DMS 273 (cell line): ENCODE measurements around the gene OR2B6.
A peak's percentile ranks its signal among the peaks of the same experiment; 100 is the strongest.
"Not testable (repeated sequence)": the region's sequence is repeated elsewhere in the genome, so short reads cannot be mapped to it uniquely, and the experiment has no call there.

Experiments
- DNase-seq: peaks from one replicate; lab custom pipeline; 2025; ENCODE audit not compliant: unreplicated experiment; lab: John Stamatoyannopoulos, UW

OR2B6 gene

GRCh38 chr6:27956941-27957340, at the start of gene OR2B6:
Gene OR2B6, plus strand, starts transcription at chr6:27957241. Its CDS starts 0 bp downstream, at chr6:27957241.
- DNase-seq = no peak

DNA sequence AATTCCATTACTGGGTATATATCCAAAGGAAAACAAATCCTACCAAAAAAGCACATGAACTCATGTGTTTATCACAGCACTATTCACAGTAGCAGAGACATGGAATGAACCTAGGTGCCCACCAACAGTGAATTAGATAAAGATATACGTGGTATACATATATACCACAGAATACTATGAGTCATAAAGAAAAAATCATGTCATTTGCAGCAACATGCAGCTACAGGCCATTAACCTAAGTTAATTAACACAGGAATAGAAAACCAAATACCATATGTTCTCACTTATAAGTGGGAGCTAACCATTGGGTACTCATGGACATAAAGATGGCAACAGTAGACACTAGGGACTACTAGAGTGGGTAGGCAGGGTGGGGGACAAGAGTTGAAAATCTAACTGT, 49.0 kb upstream of the OR2B6 start:
- no peak for DNase-seq

- DNase-seq = no peak
Measured at GRCh38 chr6:27911956-27912446, 45.0 kb upstream of the OR2B6 start, which contains the start of gene OR2B2. Gene OR2B2, minus strand, starts transcription at chr6:27912396. Its CDS starts 77 bp downstream, at chr6:27912319.

- peak; percentile 4 for DNase-seq
Measured at GRCh38 chr6:27922949-27923348, 34.1 kb upstream of the OR2B6 start.

- DNase-seq = no peak
Measured at GRCh38 chr6:27924179-27924578, 32.9 kb upstream of the OR2B6 start.

DNA sequence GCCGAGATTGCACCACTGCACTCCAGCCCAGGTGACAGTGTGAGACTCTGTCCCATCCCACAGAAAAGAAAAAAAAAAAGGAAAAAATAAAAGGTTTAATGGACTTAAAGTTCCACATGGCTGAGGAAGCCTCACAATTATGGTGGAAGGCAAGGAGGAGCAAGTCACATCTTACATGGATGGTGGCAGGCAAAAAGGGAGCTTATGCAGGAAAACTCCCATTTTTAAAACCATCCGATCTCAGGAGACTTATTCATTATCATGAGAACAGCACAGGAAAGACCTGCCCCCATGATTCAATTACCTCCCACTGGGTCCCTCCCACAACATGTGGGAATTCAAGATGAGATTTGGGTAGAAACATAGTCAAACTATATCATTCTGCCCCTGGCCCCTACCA, 29.0 kb upstream of the OR2B6 start:
- DNase-seq = not testable (repeated sequence)

DNA sequence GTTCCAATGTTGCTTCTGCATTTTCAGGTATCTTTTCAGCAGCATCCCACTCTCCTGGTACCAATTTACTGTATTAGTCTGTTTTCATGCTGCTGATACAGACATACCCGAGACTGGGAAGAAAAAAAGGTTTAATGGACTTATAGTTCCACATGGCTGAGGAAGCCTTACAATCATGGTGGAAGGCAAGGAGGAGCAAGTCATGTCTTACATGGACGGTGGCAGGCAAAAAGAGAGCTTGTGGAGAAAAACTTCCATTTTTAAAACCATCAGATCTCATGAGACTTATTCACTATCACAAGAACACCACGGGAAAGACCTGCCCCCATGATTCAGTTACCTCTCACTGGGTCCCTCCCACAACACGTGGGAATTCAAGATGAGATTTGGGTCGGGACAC, 27.1 kb upstream of the OR2B6 start:
- not testable (repeated sequence) for DNase-seq

GRCh38 chr6:27931209-27931608, 25.8 kb upstream of the OR2B6 start:
- no peak for DNase-seq

DNA sequence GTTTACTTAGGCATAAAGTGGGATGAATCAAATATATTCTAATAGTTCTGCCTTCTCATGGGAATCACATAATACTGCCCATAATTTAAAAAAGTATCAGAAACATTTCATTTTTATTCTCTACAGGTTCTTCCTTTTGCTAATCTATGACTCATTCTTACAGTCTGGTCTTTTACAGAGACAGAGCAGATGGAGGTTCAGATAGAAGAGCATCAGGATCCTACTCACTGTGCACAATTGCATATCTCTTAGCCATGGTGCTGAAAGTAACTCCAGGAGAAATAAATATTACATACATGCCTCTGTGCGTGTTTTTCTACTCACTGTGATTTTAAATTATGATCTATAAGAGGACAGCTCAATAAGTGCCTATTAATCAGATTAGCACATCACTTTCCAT, 16.3 kb upstream of the OR2B6 start:
- DNase-seq = peak; percentile 2

DNA sequence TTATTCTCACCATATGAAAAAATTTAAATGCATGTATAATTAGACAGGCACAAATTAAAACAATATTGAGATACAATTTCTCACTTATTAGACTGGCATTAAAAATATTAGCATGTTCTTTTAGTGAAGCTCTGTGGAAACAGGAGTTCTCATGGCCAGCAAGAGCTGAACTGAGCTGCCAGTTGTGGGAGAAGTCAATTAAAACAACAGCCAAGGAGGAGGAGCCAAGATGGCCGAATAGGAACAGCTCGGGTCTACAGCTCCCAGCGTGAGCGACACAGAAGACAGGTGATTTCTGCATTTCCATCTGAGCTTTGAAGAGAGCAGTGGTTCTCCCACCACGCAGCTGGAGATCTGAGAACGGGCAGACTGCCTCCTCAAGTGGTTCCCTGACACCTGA, 14.0 kb upstream of the OR2B6 start:
- not testable (repeated sequence) for DNase-seq

- DNase-seq = no peak
Measured at GRCh38 chr6:27948237-27948636, 8.8 kb upstream of the OR2B6 start.

DNA sequence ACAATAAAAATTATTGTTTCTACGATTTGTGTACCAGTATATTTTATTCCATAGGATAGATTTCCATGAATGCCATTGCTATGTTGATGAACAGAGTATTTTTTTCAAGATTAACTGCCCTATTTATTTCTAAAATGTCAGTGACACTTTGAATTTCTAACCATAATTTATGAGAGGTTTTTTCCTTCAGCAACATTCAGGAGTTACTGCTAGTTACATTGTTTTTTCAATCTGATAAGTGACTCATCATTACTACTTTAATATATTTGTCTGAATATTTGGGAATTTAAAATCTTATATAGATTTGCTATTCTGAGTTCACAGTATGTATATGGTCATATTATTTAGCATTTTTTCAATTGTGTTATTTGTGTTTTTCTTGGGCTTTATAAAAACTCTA, 6.0 kb upstream of the OR2B6 start:
- DNase-seq = no peak

DNA sequence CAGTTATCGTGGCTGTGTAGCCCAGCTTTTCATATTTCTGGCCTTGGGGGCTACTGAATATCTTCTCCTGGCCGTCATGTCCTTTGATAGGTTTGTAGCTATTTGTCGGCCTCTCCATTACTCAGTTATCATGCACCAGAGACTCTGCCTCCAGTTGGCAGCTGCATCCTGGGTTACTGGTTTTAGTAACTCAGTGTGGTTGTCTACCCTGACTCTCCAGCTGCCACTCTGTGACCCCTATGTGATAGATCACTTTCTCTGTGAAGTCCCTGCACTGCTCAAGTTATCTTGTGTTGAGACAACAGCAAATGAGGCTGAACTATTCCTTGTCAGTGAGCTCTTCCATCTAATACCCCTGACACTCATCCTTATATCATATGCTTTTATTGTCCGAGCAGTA, 475 bp downstream of the OR2B6 start:
- no peak for DNase-seq

DNA sequence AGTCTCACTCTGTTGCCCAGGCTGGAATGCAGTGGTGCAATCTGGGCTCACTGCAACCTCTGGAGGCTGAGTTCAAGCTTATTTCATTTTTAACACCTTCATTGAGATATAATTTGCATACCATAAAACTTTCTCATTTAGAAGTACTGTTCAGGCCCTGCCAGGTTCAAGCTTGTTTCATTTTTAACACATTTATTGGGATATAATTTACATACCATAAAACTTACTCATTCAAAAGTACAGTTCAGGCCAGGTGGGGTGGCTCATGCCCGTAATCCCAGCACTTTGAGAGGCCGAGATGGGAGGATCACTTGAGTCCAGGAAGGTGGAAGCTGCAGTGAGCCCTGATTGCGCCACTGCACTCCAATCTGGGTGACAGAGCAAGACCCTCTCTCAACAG, 5.5 kb downstream of the OR2B6 start:
- no peak for DNase-seq

DNA sequence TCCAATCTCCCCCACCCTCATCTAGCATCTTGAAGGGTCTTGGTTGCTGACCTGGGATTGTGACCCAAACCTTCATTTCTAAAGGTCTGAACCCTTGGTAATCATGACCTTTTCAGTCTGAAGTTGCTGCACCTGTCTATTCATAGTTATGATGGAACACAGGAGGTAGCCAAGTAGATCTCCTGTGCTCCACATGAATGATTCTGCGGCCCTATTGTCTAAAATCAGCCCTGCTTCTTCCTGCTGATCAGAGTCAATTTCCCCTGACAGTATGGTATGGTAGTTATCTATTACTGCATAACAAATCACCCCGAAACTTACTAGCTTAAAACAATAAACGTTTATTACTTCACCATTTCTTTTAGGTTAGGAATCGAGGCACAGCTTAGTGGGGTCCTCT, 9.0 kb downstream of the OR2B6 start:
- DNase-seq = no peak

DNA sequence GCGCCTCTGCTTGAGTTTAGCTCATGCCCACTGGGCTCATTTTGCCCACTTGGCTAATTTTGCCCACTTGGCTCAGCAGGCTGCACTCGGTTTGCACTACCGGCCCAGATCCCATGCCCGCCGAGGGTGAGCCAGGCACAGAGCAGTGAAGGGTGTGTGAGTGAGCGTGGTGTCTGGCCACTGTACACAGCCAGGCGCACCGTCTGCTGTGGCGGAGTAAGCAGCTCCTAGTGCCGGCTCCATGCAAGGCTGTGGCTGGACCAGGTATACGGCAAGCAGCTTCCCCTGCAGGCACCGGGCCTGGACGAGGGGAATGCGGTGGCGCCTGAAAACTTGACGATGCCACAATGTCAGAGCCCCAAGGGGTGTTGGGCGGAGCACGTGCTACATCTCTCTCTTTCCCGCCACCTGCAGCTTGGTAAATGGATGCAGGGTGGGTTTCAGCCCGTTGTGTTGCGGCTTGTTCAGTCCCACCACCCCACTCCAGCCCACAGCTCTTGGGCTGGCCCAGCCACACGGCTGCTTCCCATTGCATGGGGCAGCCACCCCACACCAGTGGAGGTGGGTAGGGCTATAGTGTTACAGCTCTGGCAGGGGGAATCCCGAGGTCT, 9.9 kb downstream of the OR2B6 start:
- no peak for DNase-seq

DNA sequence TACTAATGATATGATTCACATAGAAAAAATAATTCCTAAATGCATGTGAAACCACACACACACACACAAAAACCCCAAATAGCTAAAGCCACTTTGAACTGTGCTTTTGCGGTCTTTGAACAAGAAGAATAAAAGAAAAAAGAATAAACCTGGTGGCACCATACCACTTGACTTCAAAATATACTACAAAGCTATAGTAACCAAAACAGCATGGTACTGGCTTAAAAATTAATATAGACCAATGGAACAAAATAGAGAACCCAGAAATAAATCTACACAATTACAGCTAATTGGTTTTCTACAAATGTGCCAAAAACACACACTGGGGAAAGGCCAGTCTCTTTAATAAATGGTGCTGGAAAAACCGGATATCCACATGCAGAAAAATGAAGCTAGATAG, 13.4 kb downstream of the OR2B6 start:
- DNase-seq = no peak

DNA sequence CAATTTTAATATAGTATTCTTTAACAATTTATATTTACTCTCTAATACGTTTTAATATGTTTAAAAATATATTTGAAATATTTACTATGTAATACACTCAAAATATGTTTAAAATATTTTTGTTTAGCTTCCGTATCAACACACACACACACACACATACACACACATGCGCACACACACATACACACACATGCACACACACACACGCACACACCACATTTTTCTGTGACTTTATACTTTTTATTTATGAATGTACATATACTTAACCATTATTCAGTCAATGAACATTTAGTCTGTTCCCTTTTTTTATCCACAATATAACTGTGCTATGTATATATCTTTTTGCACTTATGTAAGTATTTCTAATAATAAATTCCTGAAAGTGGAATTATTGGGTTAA, 15.7 kb downstream of the OR2B6 start:
- no peak for DNase-seq

GRCh38 chr6:27977387-27977786, 20.3 kb downstream of the OR2B6 start:
- DNase-seq = no peak

GRCh38 chr6:27978705-27979104, 21.7 kb downstream of the OR2B6 start:
- DNase-seq = no peak

DNA sequence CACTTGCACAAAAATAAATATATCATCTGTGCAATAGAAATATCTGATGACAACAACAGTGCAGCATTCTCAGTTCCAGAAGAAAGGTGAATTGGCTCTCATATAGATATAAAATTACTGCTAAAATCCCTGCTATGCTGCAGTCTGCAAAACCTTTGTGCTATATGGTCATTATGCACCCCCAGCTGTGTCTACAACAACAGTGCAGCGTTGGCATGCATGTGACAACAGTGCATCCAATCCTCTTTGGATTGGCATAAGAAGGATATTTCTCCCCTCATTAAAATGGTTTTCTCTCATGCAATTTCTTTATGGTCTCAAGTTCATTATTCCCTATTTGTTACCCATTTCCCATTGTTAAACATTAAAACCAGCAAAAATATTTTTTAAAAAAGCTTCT, 23.1 kb downstream of the OR2B6 start:
- no peak for DNase-seq

DNA sequence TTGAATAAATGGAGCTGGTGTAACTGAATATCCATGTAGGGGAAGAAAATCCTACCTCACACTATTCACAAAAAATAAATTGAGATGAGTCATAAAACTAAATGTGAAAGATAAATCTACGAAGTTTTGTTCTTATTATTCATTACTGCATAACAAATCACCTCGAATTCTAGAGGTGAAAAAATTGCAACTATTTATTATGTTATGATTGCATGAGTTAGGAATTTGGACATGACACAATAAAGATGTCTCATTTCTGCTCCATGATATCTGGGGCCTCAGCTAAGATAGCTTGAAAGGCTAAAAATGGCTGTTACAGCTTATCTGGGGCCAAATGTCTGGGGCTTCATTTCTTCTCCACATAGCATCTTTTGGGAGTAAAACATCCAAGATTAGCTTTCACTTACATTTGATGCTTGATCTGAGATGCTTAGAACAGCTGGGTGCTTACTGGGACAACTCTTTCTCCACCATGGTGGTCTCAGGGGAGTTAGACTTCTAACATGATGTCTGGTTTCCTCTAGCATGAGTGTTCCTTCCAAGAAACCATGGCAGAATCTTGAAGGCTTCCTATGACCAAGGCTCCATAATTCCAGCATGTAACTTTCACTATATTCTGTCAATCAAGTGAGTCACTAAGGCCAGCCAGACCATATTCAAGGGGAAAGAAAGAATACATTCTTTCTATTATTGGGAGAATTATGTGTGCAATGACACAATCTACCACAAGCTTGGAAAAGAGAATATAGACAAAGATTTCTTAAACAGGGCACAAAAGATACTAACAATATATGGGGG, 30.1 kb downstream of the OR2B6 start:
- DNase-seq = no peak
